ENCODE data around the gene DNAH3. TPM values are rescaled to one million over a fixed set of nuclear protein-coding genes. Genes with fewer than 3 reads are reported as not detected.
"Not testable (repeated sequence)": the region's sequence is repeated elsewhere in the genome, so short reads cannot be mapped to it uniquely, and the experiment has no call there.

Gene DNAH3
- total RNA-seq, 2 donors from 2014 or later: not detected

GRCh38 chr16:21169249-21169981 lies 18.8 kb upstream of the DNAH3 start:
- intact Hi-C loops (cut with DNase I): no loop called here
- no peak for DNase-seq (ENCODE audit: low spot score)

GRCh38 chr16:21167929-21168602 lies 17.4 kb upstream of the DNAH3 start:
- intact Hi-C loops (cut with DNase I): no loop called here
- no peak for DNase-seq (ENCODE audit: low spot score)

- intact Hi-C loops (cut with DNase I): no loop called here
- DNase-seq (ENCODE audit: low spot score): no peak
Measured at GRCh38 chr16:21167360-21167759, 16.7 kb upstream of the DNAH3 start.

GRCh38 chr16:21166561-21166961 lies 15.9 kb upstream of the DNAH3 start:
- DNase-seq (ENCODE audit: low spot score): no peak
- intact Hi-C loops (cut with DNase I): no loop called here

GRCh38 chr16:21164521-21165168 lies 14.0 kb upstream of the DNAH3 start:
- DNase-seq (ENCODE audit: low spot score): no peak
- intact Hi-C loops (cut with DNase I): no loop called here

- intact Hi-C loops (cut with DNase I): no loop called here
- no peak for DNase-seq (ENCODE audit: low spot score)
Measured at GRCh38 chr16:21163576-21163975, 12.9 kb upstream of the DNAH3 start.

GRCh38 chr16:21162661-21163151 lies 12.1 kb upstream of the DNAH3 start:
- no peak for DNase-seq (ENCODE audit: low spot score)
- intact Hi-C loops (cut with DNase I): no loop called here

- intact Hi-C loops (cut with DNase I): no loop called here
Measured at GRCh38 chr16:21161211-21161610, 10.6 kb upstream of the DNAH3 start.

GRCh38 chr16:21160276-21160675 lies 9.6 kb upstream of the DNAH3 start:
- DNase-seq (ENCODE audit: low spot score): no peak
- intact Hi-C loops (cut with DNase I): no loop called here

More at GRCh38 chr16:21161211-21161610, 10.6 kb upstream of the DNAH3 start:
- no peak for DNase-seq (ENCODE audit: low spot score)

GRCh38 chr16:21159281-21159951 lies 8.8 kb upstream of the DNAH3 start:
- peak; percentile 83 for DNase-seq (ENCODE audit: low spot score)

GRCh38 chr16:21158208-21159110 lies 7.8 kb upstream of the DNAH3 start, which contains the start of gene LDAF1:
TSS of gene LDAF1 (plus strand) at chr16:21158674. CDS start at chr16:21161183, 2,509 bp downstream.
- DNase-seq (ENCODE audit: low spot score): peak; percentile 96
- intact Hi-C loops (cut with DNase I): loop anchor here in 1 of 2 donors (2.0 kb wide), 1 partner anchor 142 kb away; no protein-coding TSS in a partner anchor

More at GRCh38 chr16:21159281-21159951, 8.8 kb upstream of the DNAH3 start:
- intact Hi-C loops (cut with DNase I): loop anchor here in 1 of 2 donors (2.0 kb wide), 1 partner anchor 141 kb away; no protein-coding TSS in a partner anchor

- intact Hi-C loops (cut with DNase I): loop anchor here in 1 of 2 donors (2.0 kb wide), 1 partner anchor 143 kb away; no protein-coding TSS in a partner anchor
- DNase-seq (ENCODE audit: low spot score): no peak
Measured at GRCh38 chr16:21157632-21158031, 7.0 kb upstream of the DNAH3 start.

GRCh38 chr16:21156767-21157467 lies 6.3 kb upstream of the DNAH3 start:
- DNase-seq (ENCODE audit: low spot score): no peak
- intact Hi-C loops (cut with DNase I): no loop called here

GRCh38 chr16:21156011-21156410 lies 5.4 kb upstream of the DNAH3 start:
- intact Hi-C loops (cut with DNase I); DNase-seq (ENCODE audit: low spot score): not testable (repeated sequence)

- not testable (repeated sequence) for DNase-seq (ENCODE audit: low spot score)
- intact Hi-C loops (cut with DNase I): loop anchor here in 1 of 2 donors (5.0 kb wide), 1 partner anchor 1959 kb away; no protein-coding TSS in a partner anchor
Measured at GRCh38 chr16:21153124-21153729, 2.6 kb upstream of the DNAH3 start.

GRCh38 chr16:21152160-21153030 lies 1.7 kb upstream of the DNAH3 start:
- intact Hi-C loops (cut with DNase I): loop anchor here in 1 of 2 donors (5.0 kb wide), 1 partner anchor 1960 kb away; no protein-coding TSS in a partner anchor
- not testable (repeated sequence) for DNase-seq (ENCODE audit: low spot score)
